Measurements from ENCODE around the gene QDPR. TPM values are rescaled to one million over a fixed set of nuclear protein-coding genes. Genes with fewer than 3 reads are reported as not detected.

The QDPR gene
- total RNA-seq, 2 donors from 2014 or later, result 11.4 to 18.9 TPM

DNA sequence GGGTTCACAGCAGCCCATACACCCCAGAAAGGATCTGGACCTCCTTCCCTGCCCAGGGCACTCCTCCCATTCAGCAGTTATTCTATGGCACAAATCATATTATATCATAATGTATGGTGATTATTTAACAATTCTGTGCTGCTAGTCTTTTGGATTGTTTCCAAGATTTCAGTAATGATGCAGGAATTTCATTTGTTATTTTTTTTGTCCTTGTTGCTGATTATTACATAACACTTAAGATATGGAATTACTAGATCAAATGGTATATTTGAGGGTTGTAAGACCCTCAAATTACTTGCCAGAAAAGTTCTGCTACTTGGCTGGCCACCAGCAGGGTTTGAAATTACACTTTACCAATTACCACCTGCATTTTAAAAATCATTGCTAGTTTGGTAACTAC, 36.4 kb downstream of the QDPR start:
- H3K27me3 ChIP-seq (replicated peaks; ENCODE audit: insufficient read depth), result no peaks in the 10 kb centered on the region
- DNase-seq (ENCODE audit: low spot score), result no peak
- no peaks in the 10 kb centered on the region for H3K9me3 ChIP-seq
- no peaks in the 10 kb centered on the region for H3K36me3 ChIP-seq
- H3K4me3 ChIP-seq, result no peak overlapping the region
- intact Hi-C loops (cut with DNase I), result no loop called here
- TF ChIP-seq POLR2A (IDR thresholded peaks at IDR 0.05) (no peak), POLR2AphosphoS5 (IDR thresholded peaks at IDR 0.05) (no peak), CTCF (IDR thresholded peaks at IDR 0.05) (no peak)
- H3K27ac ChIP-seq, result no peak overlapping the region
- H3K4me1 ChIP-seq (replicated peaks), result no peaks in the 10 kb centered on the region

DNA sequence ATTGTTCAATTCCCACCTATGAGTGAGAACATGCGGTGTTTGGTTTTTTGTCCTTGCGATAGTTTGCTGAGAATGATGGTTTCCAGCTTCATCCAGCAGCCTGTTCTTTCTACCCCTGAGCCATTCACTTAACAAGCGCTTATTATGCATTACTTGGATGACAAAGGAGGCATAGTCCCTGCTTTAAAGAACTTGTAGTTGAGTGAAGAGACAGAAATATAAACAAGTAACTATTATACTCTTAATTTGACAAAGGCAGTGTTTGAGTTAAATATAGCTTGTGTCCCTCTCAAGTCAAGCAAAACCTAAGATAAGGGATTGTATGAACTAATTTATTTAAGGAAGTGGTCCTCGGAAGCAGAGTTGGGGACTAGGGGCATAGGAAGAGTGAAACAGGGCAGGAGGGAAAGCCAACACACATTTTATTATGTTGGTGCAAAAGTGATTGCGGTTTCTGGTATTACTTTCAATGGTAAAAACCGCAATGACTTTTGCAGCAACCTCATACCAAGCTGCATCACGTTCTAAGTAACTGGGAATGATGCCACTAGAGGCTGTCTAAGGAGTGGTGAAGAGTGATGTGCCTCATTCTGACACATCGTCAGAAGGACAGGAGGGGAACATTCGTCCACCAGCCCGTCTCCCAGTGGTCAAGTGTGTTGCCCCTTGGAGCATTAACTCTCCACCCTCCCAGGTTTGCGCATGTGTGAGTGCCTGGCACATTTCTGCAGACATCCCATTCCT, 41.8 kb downstream of the QDPR start:
- H3K27ac ChIP-seq, result no peak overlapping the region
- TF ChIP-seq CTCF (IDR thresholded peaks at IDR 0.05), result no peak
- no peak for TF ChIP-seq POLR2A (IDR thresholded peaks at IDR 0.05)
- no peak for TF ChIP-seq POLR2AphosphoS5 (IDR thresholded peaks at IDR 0.05)
- no peaks in the 10 kb centered on the region for H3K27me3 ChIP-seq (replicated peaks; ENCODE audit: insufficient read depth)
- intact Hi-C loops (cut with DNase I), result loop anchor here (5.0 to 10.0 kb wide), 2 partner anchors 123 to 1175 kb away; no protein-coding TSS in a partner anchor
- no peak for DNase-seq (ENCODE audit: low spot score)
- no peak overlapping the region for H3K4me3 ChIP-seq
- H3K4me1 ChIP-seq (replicated peaks), result no peaks in the 10 kb centered on the region
- 54% methylated on average over 11 of the region's 11 CpGs for WGBS
- no peaks in the 10 kb centered on the region for H3K36me3 ChIP-seq
- no peaks in the 10 kb centered on the region for H3K9me3 ChIP-seq

DNA sequence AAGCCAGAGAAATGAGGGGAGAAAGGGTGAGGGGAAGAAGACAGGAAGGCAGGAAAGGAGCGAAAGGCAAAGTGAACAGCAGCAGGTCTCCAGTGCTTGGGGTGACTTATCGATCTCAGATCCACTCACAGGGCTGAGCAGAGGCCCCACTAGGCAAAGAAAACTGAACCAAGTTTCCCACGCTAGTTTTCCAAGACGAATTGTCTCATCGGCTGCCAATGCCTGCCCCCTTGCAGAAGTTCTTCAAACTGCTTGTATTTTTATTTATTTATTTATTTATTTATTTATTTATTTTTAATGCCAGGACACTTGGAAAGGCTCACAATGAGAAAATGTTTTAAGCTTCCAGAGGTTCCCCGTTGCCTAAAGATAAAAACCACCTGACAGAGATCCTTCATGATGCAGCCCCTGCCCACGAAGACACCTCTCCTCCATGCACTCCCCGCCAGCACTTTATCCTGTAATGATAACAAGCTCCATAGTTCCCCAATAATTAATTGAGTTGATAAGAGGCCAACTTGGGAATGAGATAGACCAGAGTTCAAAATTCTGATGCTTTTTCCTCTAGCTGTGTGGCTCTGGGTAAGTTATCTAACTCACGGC, 43.2 kb downstream of the QDPR start:
- intact Hi-C loops (cut with DNase I), result loop anchor here (10.0 kb wide), 1 partner anchor 1174 kb away; no protein-coding TSS in a partner anchor
- no peak for DNase-seq (ENCODE audit: low spot score)
- H3K4me3 ChIP-seq, result no peak overlapping the region
- no peak for TF ChIP-seq POLR2AphosphoS5 (IDR thresholded peaks at IDR 0.05)
- TF ChIP-seq CTCF (IDR thresholded peaks at IDR 0.05), result peak in 1 of 4 experiments; percentile 46
- no peaks in the 10 kb centered on the region for H3K36me3 ChIP-seq
- no peaks in the 10 kb centered on the region for H3K4me1 ChIP-seq (replicated peaks)
- no peak overlapping the region for H3K27ac ChIP-seq
- WGBS, result 37% methylated on average over 9 of the region's 9 CpGs
- no peaks in the 10 kb centered on the region for H3K27me3 ChIP-seq (replicated peaks; ENCODE audit: insufficient read depth)
- no peaks in the 10 kb centered on the region for H3K9me3 ChIP-seq

DNA sequence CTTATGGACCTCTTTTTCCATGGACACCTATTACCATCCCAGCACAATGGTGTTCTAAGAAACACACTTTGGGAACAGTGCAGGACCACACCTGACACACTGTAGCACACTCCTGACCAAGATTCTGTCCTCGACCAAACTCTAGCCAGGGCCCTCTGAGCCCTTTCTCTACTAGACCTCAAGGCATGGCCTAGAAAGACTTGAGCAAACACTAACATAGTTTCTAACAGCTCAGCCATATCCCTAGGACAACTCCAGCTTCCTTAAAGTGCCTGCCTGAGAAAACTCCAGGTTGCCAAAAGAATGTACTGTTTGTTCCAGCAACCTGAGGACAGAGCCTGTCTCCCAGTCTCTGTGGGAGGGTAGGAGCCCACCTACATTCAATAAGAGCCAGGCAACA, 48.3 kb downstream of the QDPR start:
- no peaks in the 10 kb centered on the region for H3K9me3 ChIP-seq
- WGBS, result 45% methylated on average over 1 of the region's 1 CpG

More for the DNA sequence above, 48.3 kb downstream of the QDPR start:
- intact Hi-C loops (cut with DNase I), result loop anchor here (10.0 kb wide), 1 partner anchor 1169 kb away; no protein-coding TSS in a partner anchor
- no peak for DNase-seq (ENCODE audit: low spot score)
- H3K27ac ChIP-seq, result no peak overlapping the region
- H3K4me3 ChIP-seq, result no peak overlapping the region
- no peaks in the 10 kb centered on the region for H3K27me3 ChIP-seq (replicated peaks; ENCODE audit: insufficient read depth)
- no peaks in the 10 kb centered on the region for H3K36me3 ChIP-seq
- no peak for TF ChIP-seq POLR2AphosphoS5 (IDR thresholded peaks at IDR 0.05)
- no peak for TF ChIP-seq CTCF (IDR thresholded peaks at IDR 0.05)
- TF ChIP-seq POLR2A (IDR thresholded peaks at IDR 0.05), result no peak
- H3K4me1 ChIP-seq (replicated peaks), result no peaks in the 10 kb centered on the region
